Keratinocyte (primary cell): Measurements from ENCODE around the gene APBB3. TPM values are rescaled to one million over a fixed set of nuclear protein-coding genes. Genes with fewer than 3 reads are reported as not detected.
"Not testable (repeated sequence)": the region's sequence is repeated elsewhere in the genome, so short reads cannot be mapped to it uniquely, and the experiment has no call there.

Experiments used
- DNase-seq: peaks from one replicate; pipeline ENCODE4 v3.0.0-alpha.2; 2011; ENCODE audit warnings: low read depth, missing footprints, low spot score
- FAIRE-seq: peaks from 2 replicates; lab custom pipeline; 2011; peaks lifted over from hg19 to GRCh38; lab: Jason Lieb, UNC
- H2AFZ ChIP-seq: 2 replicates; pipeline ENCODE4 v1.6.0; 2012; ENCODE audit warnings: low read length, control low read depth, inconsistent platforms; ENCODE audit not compliant: control insufficient read depth
- H3K27ac ChIP-seq: 2 replicates; pipeline ENCODE4 v1.5.1; 2011; ENCODE audit warnings: low read length; ENCODE audit not compliant: control insufficient read depth, insufficient read depth
- H3K27me3 ChIP-seq: 3 replicates; pipeline ENCODE4 v1.6.0; 2011; ENCODE audit warnings: low read length; ENCODE audit not compliant: control insufficient read depth, insufficient read depth; ENCODE audit errors: extremely low read depth
- H3K36me3 ChIP-seq, 2 experiments: 2 replicates in 1 of 2; 3 replicates in 1 of 2; pipeline ENCODE4 v1.5.1; 2011; ENCODE audit warnings: low read length in 2 of 2, mild to moderate bottlenecking in 1 of 2; ENCODE audit not compliant: control insufficient read depth in 2 of 2, insufficient read depth in 2 of 2; ENCODE audit errors: extremely low read depth in 1 of 2
- H3K4me1 ChIP-seq: 3 replicates; pipeline ENCODE4 v1.5.1; 2011; ENCODE audit warnings: low read length; ENCODE audit not compliant: control insufficient read depth, insufficient read depth; ENCODE audit errors: extremely low read depth
- H3K4me2 ChIP-seq: 3 replicates; pipeline ENCODE4 v1.6.0; 2011; ENCODE audit warnings: low read depth, low read length; ENCODE audit not compliant: control insufficient read depth, insufficient read depth; ENCODE audit errors: extremely low read depth
- H3K4me3 ChIP-seq, 3 experiments: fragments of 200-600 bp in 1 of 3; sonication (generic) in 1 of 3; 2 replicates in 2 of 3; 3 replicates in 1 of 3; pipeline ENCODE4 v1.5.1; 2011 to 2016; ENCODE audit warnings: low read length in 3 of 3, mild to moderate bottlenecking in 3 of 3, control low read depth in 2 of 3, inconsistent platforms in 1 of 3, low read depth in 1 of 3, mixed read lengths in 1 of 3, mixed run types in 1 of 3, moderate library complexity in 1 of 3; ENCODE audit not compliant: control insufficient read depth in 2 of 3, insufficient read depth in 2 of 3; ENCODE audit errors: extremely low read depth in 1 of 3
- H3K79me2 ChIP-seq: 2 replicates; pipeline ENCODE4 v1.6.0; 2012; ENCODE audit warnings: low read length; ENCODE audit not compliant: control insufficient read depth, insufficient read depth
- H3K9ac ChIP-seq: 3 replicates; pipeline ENCODE4 v1.6.0; 2011; ENCODE audit warnings: low read length; ENCODE audit not compliant: control insufficient read depth, insufficient read depth; ENCODE audit errors: extremely low read depth
- H3K9me1 ChIP-seq: 3 replicates; pipeline ENCODE4 v1.6.0; 2011; ENCODE audit warnings: low read length; ENCODE audit not compliant: control insufficient read depth, insufficient read depth; ENCODE audit errors: extremely low read depth
- H3K9me3 ChIP-seq: 2 replicates; pipeline ENCODE4 v1.5.1; 2012; ENCODE audit warnings: low read depth, low read length; ENCODE audit not compliant: control insufficient read depth
- H4K20me1 ChIP-seq: 3 replicates; pipeline ENCODE4 v1.6.0; 2011; ENCODE audit warnings: low read length; ENCODE audit not compliant: control insufficient read depth, insufficient read depth; ENCODE audit errors: extremely low read depth
- EZH2 ChIP-seq: IDR thresholded peaks from one replicate; pipeline ENCODE4 v1.6.1; 2012; ENCODE audit warnings: inconsistent platforms, mild to moderate bottlenecking, low read length, moderate library complexity
- dilution Hi-C: fragments of 300-500 bp; cut with MboI; formaldehyde crosslinking; loops from one replicate; pipeline ENCODE4 v1.7.0; 2020; ENCODE audit warnings: low sequenced_read_pairs; ENCODE audit not compliant: extremely low pct_ligation_motif_present
- polyA plus RNA-seq, 5 experiments: library from polyadenylated mRNA; depleted of rRNA in 3 of 5; stranded (reverse) in 3 of 5; stranded (forward) in 1 of 5; unstranded in 1 of 5; fragments of >200 nt; gene quantifications; 1 replicate in 1 of 5; 2 replicates in 3 of 5; 3 replicates in 1 of 5; pipeline versions ENCODE4 v1.2.1 to v1.2.3, GENCODE V29; 2011 to 2012; ENCODE audit warnings: missing spikeins in 2 of 5, low read depth in 1 of 5, low replicate concordance in 1 of 5
- TF ChIP-seq, protein P1 (sequence below), 3 experiments: IDR thresholded peaks in 1 of 3; conservative IDR thresholded peaks in 1 of 3; optimal IDR thresholded peaks in 1 of 3; 2 replicates in 2 of 3; 3 replicates in 1 of 3; pipeline versions ENCODE3 to v1.5.1; 2011; ENCODE audit warnings: low read length in 3 of 3, mild to moderate bottlenecking in 3 of 3, moderate library complexity in 2 of 3, control low read depth in 1 of 3, inconsistent platforms in 1 of 3; ENCODE audit not compliant: insufficient read depth in 2 of 3; ENCODE audit errors: extremely low read depth in 1 of 3

Gene APBB3
- polyA plus RNA-seq, 1 donor (not counting 4 experiments of a cell fraction or from before 2014, with no cell fraction given): 7.1 TPM

DNA sequence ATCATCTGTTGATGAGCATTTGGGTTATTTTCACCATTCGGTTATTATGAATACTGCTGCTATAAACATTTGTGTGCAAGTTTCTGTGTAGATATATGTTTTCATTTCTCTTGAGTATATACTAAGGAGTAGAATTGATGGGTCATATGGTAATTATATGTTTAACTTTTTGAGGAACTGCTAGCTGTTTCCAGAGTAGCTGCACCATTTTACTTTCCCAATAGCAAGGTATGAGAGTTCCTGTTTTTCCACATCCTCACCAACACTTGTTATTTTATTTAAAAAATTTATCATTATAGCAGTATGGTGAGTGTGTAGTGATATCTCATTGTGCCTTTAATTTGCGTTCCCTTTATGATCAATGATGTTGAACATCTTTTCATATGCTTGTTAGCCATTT is 39.3 kb upstream of the APBB3 start:
- Histone ChIP-seq H3K79me2 (no peaks in the 10 kb centered on the region), H3K9me1 (no peaks in the 10 kb centered on the region), H3K27me3 (no peaks in the 10 kb centered on the region), H3K36me3 (no peaks in the 10 kb centered on the region), H3K4me3 (no peak overlapping the region), H3K9me3 (no peaks in the 10 kb centered on the region), H3K4me1 (peaks cover under 1% of the 10 kb centered on the region), H4K20me1 (no peaks in the 10 kb centered on the region), H2AFZ (no peak overlapping the region), H3K27ac (no peak overlapping the region), H3K4me2 (no peak overlapping the region), H3K9ac (no peak overlapping the region)
- FAIRE-seq: no peak
- no peak for TF ChIP-seq EZH2
- TF ChIP-seq, protein P1, sequence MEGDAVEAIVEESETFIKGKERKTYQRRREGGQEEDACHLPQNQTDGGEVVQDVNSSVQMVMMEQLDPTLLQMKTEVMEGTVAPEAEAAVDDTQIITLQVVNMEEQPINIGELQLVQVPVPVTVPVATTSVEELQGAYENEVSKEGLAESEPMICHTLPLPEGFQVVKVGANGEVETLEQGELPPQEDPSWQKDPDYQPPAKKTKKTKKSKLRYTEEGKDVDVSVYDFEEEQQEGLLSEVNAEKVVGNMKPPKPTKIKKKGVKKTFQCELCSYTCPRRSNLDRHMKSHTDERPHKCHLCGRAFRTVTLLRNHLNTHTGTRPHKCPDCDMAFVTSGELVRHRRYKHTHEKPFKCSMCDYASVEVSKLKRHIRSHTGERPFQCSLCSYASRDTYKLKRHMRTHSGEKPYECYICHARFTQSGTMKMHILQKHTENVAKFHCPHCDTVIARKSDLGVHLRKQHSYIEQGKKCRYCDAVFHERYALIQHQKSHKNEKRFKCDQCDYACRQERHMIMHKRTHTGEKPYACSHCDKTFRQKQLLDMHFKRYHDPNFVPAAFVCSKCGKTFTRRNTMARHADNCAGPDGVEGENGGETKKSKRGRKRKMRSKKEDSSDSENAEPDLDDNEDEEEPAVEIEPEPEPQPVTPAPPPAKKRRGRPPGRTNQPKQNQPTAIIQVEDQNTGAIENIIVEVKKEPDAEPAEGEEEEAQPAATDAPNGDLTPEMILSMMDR (optimal IDR thresholded peaks at IDR 0.05 in 1 of 3, IDR thresholded peaks at IDR 0.05 in 1 of 3, conservative IDR thresholded peaks at IDR 0.05 in 1 of 3; ENCODE audit: extremely low read depth in 1 of 3, insufficient read depth in 2 of 3, low read length in 3 of 3): no peak
- no peak for DNase-seq
- dilution Hi-C loops: no loop called here

DNA sequence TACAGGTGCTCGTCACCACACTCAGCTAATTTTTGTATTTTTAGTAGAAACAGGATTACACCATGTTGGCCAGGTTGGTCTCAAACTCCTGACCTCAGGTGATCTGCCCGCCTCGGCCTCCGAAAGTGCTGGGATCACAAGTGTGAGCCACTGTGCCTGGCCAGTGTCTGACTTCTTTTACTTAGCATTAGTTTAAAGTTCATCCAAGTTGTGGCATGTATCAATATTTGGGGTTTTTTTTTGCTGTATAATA is 39.0 kb upstream of the APBB3 start:
- H3K4me2 ChIP-seq, H3K4me3 ChIP-seq, H3K9ac ChIP-seq, H3K27me3 ChIP-seq, H3K9me1 ChIP-seq, dilution Hi-C loops, H3K27ac ChIP-seq, H3K79me2 ChIP-seq, H2AFZ ChIP-seq, DNase-seq, H3K4me1 ChIP-seq, H3K9me3 ChIP-seq, H4K20me1 ChIP-seq, H3K36me3 ChIP-seq, FAIRE-seq: not testable (repeated sequence)

DNA sequence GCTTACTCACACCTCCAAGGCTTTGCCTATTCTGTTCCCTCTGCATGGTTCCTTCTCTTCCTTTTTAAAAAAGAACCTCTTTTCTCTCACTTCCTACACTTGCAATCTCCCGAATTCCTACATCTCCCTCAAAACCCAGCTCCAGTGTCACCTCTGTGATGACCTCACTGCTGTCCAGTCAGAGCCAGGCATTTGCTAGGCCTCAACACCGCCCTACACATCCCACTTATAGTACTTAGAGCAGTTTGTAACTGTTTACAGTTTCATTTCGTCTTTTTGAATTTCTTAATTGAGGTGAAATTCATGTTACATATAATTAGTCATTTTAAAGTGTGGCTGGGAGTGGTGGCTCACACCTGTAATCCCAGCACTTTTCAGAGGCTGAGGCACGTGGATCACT is 37.7 kb upstream of the APBB3 start:
- no peak for TF ChIP-seq EZH2
- TF ChIP-seq, protein P1 (optimal IDR thresholded peaks at IDR 0.05 in 1 of 3, IDR thresholded peaks at IDR 0.05 in 1 of 3, conservative IDR thresholded peaks at IDR 0.05 in 1 of 3; ENCODE audit: extremely low read depth in 1 of 3, insufficient read depth in 2 of 3, low read length in 3 of 3): no peak
- Histone ChIP-seq H3K9me1 (no peaks in the 10 kb centered on the region), H3K79me2 (no peaks in the 10 kb centered on the region), H3K36me3 (no peaks in the 10 kb centered on the region), H3K4me1 (no peaks in the 10 kb centered on the region), H3K4me2 (no peak overlapping the region), H3K27ac (no peak overlapping the region), H3K4me3 (no peak overlapping the region), H3K9me3 (no peaks in the 10 kb centered on the region), H4K20me1 (no peaks in the 10 kb centered on the region), H2AFZ (no peak overlapping the region), H3K9ac (no peak overlapping the region), H3K27me3 (no peaks in the 10 kb centered on the region)
- DNase-seq: no peak
- dilution Hi-C loops: no loop called here
- no peak for FAIRE-seq
